Suprapubic skin (tissue), 4 donors: ENCODE measurements around the gene GRID2IP.
"Not testable (repeated sequence)": the region's sequence is repeated elsewhere in the genome, so short reads cannot be mapped to it uniquely, and the experiment has no call there.

ENCODE experiments used
- POLR2A ChIP-seq, 2 donors: fragments of 450-650 bp; IDR thresholded peaks; one replicate each; pipeline ENCODE4 v1.6.1; 2017; ENCODE audit warnings: antibody characterized with exemption in 2 of 2, mild to moderate bottlenecking in 2 of 2, moderate library complexity in 2 of 2
- POLR2AphosphoS5 ChIP-seq, 3 donors: sonication (generic); formaldehyde crosslinking; IDR thresholded peaks; one replicate each; pipeline ENCODE4 v1.6.1; 2017; ENCODE audit warnings: antibody characterized with exemption in 3 of 3
- TF ChIP-seq, protein P1 (sequence below), 2 donors: fragments of 200-600 bp in 1 of 2; fragments of 450-650 bp in 1 of 2; sonication (generic) in 1 of 2; IDR thresholded peaks; one replicate each; pipeline ENCODE4 v1.5.1; 2016 to 2019; ENCODE audit warnings: antibody characterized with exemption in 2 of 2, mild to moderate bottlenecking in 1 of 2, moderate library complexity in 1 of 2

DNA sequence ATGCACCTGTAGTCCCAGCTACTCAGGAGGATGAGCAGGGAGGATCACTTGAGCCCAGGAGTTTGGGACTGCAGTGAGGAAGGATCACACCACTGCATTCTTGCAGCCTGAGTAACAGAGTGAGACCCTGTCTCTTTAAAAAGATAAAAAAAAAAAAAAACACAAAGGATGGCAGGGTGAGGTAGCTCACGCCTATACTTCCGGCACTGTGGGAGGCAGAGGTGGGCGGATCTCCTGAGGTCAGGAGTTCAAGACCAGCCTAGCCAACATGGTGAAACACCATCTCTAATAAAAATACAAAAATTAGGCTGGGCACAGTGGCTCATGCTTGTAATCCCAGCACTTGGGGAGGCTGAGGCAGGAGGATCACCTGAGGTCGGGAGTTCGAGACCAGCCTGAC lies 87.7 kb downstream of the GRID2IP start:
- TF ChIP-seq, protein P1, sequence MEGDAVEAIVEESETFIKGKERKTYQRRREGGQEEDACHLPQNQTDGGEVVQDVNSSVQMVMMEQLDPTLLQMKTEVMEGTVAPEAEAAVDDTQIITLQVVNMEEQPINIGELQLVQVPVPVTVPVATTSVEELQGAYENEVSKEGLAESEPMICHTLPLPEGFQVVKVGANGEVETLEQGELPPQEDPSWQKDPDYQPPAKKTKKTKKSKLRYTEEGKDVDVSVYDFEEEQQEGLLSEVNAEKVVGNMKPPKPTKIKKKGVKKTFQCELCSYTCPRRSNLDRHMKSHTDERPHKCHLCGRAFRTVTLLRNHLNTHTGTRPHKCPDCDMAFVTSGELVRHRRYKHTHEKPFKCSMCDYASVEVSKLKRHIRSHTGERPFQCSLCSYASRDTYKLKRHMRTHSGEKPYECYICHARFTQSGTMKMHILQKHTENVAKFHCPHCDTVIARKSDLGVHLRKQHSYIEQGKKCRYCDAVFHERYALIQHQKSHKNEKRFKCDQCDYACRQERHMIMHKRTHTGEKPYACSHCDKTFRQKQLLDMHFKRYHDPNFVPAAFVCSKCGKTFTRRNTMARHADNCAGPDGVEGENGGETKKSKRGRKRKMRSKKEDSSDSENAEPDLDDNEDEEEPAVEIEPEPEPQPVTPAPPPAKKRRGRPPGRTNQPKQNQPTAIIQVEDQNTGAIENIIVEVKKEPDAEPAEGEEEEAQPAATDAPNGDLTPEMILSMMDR (IDR thresholded peaks at IDR 0.05), result not testable (repeated sequence)
- TF ChIP-seq POLR2AphosphoS5, POLR2A (IDR thresholded peaks at IDR 0.05): not testable (repeated sequence)
